ENCODE data around the gene CYBRD1.

GRCh38 chr2:171480908-171481307 lies 41.4 kb upstream of the CYBRD1 start:
- TF ChIP-seq CTCF (IDR thresholded peaks at IDR 0.05) (no peak), POLR2A (IDR thresholded peaks at IDR 0.05) (no peak), EP300 (IDR thresholded peaks at IDR 0.05) (no peak)
